ENCODE data around the gene DEPP1. TPM values are rescaled to one million over a fixed set of nuclear protein-coding genes. Genes with fewer than 3 reads are reported as not detected.
"Not testable (repeated sequence)": the region's sequence is repeated elsewhere in the genome, so short reads cannot be mapped to it uniquely, and the experiment has no call there.

The DEPP1 gene, protein sequence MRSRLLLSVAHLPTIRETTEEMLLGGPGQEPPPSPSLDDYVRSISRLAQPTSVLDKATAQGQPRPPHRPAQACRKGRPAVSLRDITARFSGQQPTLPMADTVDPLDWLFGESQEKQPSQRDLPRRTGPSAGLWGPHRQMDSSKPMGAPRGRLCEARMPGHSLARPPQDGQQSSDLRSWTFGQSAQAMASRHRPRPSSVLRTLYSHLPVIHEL
- 100 to 1,000 TPM in 2 of 4 donors, 10 to 100 TPM in 2; 48.3 to 428 (median 103) TPM for total RNA-seq

DNA sequence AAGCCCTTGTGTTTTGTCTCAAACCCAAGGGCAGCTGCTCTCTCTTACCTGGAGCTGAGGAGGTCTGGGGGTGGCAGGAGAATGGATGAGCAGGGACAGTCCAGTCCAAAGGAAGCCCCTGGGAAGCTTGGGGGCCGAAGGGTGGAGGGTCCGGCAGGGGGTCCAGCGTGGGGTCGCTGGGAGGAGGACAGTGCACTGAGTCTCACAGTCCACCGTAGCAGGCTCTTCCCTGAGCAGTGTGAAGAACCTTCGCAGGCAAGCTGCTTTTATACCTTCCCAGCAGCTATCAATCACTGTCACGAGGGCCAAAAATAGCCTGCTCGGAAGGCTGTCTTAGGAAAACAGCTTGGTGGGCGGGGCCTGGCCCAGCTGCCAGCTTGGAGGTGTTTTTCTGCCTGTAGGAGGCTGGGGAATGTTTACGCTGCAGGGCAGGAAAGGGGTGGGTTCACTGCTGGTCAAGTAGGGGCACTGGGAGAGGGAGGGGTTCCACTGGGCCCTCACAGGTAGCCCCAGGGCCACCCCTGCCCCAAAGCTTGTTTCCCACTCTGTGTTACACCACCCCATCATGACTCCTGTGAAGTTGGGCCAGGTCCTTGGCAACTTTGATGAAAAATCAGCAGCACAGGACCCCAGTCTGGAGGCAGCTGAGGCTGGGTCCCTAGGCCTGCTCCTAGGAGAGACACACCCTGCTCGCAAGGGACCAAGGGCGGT, at the start of gene DEPP1:
TSS of gene DEPP1 (minus strand) at position 240 of the 711 bp plus-strand sequence. CDS start 779 bp downstream, outside the sequence.
- 11 to 53% methylated on average over 2 to 9 of the region's 12 CpGs for WGBS, 2 donors (ENCODE audit: low coverage in 1 of 2)
- TF ChIP-seq POLR2AphosphoS5 (IDR thresholded peaks at IDR 0.05) = peak; percentile 100
- TF ChIP-seq EP300 (IDR thresholded peaks at IDR 0.05) = no peak
- peak; percentile 99 to 100 for TF ChIP-seq POLR2A (IDR thresholded peaks at IDR 0.05)
- TF ChIP-seq CTCF (IDR thresholded peaks at IDR 0.05) = peak in 3 of 4 experiments; percentile 21 to 53 (median 43)

DNA sequence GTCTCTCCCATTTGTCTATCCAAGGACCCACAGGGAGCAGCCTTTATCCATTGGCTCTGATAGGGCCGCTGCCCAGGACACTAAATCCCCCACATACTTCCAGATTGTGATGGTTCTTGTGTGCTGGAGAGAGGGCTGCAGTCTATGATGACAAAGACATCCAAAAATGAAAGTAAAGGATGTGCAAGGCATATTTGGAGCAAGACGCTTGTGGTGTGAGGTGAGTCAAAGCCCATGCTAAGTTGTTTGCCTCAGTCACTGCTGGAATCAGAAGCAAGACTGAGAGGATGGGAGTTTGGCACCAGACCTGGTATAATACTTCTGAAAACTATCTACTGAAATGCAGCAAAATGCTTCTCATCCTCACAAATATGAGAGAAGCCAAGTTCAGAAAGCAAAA, 44.8 kb upstream of the DEPP1 start:
- TF ChIP-seq POLR2AphosphoS5 (IDR thresholded peaks at IDR 0.05) (no peak), CTCF (IDR thresholded peaks at IDR 0.05) (no peak), EP300 (IDR thresholded peaks at IDR 0.05) (no peak), POLR2A (IDR thresholded peaks at IDR 0.05) (no peak)
- ATAC-seq = no peak
- WGBS, 2 donors (ENCODE audit: low coverage in 1 of 2) = 88 to 93% methylated on average over 1 to 2 of the region's 2 CpGs
- H3K9me3 ChIP-seq = peaks cover 0 to 17% (median 0%) of the 10 kb centered on the region in 3 donors
- no peak overlapping the region for H3K4me3 ChIP-seq
- no peaks in the 10 kb centered on the region for H3K27me3 ChIP-seq
- H3K27ac ChIP-seq = no peak overlapping the region
- no peaks in the 10 kb centered on the region for H3K4me1 ChIP-seq
- no peaks in the 10 kb centered on the region for H3K36me3 ChIP-seq

More for the DNA sequence above, at the start of gene DEPP1:
- Histone ChIP-seq H3K9me3 (no peaks in the 10 kb centered on the region), H3K36me3 (peaks cover 0 to 39% of the 10 kb centered on the region in 2 donors), H3K4me1 (peaks cover 0 to 98% (median 57%) of the 10 kb centered on the region in 3 donors), H3K27ac (peak within 1 kb of the TSS; percentile 90 to 94 (median 92)), H3K27me3 (no peaks in the 10 kb centered on the region), H3K4me3 (peak within 1 kb of the TSS; percentile 65 to 67)
- peak; percentile 76 for ATAC-seq

DNA sequence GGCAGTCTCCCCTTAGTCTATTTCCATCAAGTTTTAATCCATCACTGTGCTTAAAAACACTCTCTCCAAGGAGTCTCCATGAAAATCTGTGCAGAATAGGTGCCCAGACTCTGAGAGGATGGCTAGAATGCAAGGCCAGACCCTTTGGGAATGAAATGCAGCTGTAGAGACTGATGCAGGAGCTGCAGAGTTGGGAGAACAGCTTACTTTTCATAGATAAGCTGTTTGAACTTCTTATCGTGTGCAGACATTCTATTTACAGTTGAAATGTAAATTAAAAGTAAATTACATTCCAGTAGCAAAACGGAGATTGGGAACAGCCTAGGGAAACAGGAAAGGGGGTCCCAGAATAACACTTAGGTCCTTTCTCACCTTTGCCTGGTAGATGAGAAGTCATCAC, 37.0 kb upstream of the DEPP1 start:
- Histone ChIP-seq H3K27ac (no peak overlapping the region), H3K36me3 (no peaks in the 10 kb centered on the region), H3K4me1 (no peaks in the 10 kb centered on the region), H3K9me3 (no peaks in the 10 kb centered on the region), H3K27me3 (no peaks in the 10 kb centered on the region), H3K4me3 (no peak overlapping the region)
- ATAC-seq = no peak
- WGBS, 2 donors (ENCODE audit: low coverage in 1 of 2) = 16 to 36% methylated on average over 2 of the region's 2 CpGs
- no peak for TF ChIP-seq POLR2AphosphoS5 (IDR thresholded peaks at IDR 0.05)
- TF ChIP-seq EP300 (IDR thresholded peaks at IDR 0.05) = no peak
- TF ChIP-seq POLR2A (IDR thresholded peaks at IDR 0.05) = no peak
- no peak for TF ChIP-seq CTCF (IDR thresholded peaks at IDR 0.05)

- not testable (repeated sequence) for H3K9me3 ChIP-seq, H3K27ac ChIP-seq, H3K4me1 ChIP-seq, H3K27me3 ChIP-seq, ATAC-seq, H3K4me3 ChIP-seq, H3K36me3 ChIP-seq
- WGBS, 2 donors (ENCODE audit: low coverage in 1 of 2) = 90% methylated on average over 7 of the region's 10 CpGs; no CpG with 5 or more reads in 1 of the 2 donors
These were observed 35.9 kb upstream of the DEPP1 start for GRCh38 chr10:45014557-45014956.

DNA sequence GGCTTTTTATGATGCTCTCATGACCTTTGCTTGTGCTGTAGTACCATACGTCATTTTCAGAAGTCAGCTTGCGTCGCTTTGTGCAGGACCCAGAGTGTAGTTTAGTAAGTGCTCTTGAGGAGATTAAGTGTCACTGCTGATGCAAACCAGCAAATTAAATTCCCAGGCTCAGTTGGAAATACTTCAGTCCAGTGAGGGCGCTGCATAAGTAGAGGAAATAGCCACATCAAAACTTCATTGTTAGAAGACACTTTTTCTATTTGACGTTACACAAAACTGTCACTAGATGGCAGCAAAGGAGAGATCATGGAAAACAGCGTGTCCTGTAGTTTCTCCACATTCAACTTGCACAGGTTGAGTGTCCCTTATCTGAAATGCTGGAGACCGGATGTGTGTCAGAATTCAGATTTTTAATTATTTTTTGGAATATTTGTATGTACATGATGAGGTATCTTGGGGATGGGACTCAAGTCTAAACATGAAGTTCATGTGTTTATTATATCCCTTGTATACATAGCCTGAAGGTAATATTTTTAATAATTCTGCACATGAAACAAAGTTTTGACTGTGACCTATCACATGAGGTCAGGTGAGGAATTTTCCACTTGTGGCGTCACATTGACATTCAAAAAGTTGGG, 30.0 kb upstream of the DEPP1 start:
- Histone ChIP-seq H3K9me3 (no peaks in the 10 kb centered on the region), H3K36me3 (peaks cover 0 to 21% of the 10 kb centered on the region in 2 donors), H3K27ac (peak overlapping the region in 1 of 4 donors; percentile 5), H3K4me1 (peaks cover 0 to 32% (median 0%) of the 10 kb centered on the region in 3 donors), H3K4me3 (no peak overlapping the region), H3K27me3 (no peaks in the 10 kb centered on the region)
- TF ChIP-seq CTCF (IDR thresholded peaks at IDR 0.05) (peak; percentile 50 to 80 (median 75)), EP300 (IDR thresholded peaks at IDR 0.05) (no peak), POLR2A (IDR thresholded peaks at IDR 0.05) (no peak), POLR2AphosphoS5 (IDR thresholded peaks at IDR 0.05) (peak; percentile 10)
- ATAC-seq = peak; percentile 78
- 2 to 5% methylated on average over 7 to 8 of the region's 8 CpGs for WGBS, 2 donors (ENCODE audit: low coverage in 1 of 2)
